ENCODE data around the gene IL3. TPM values are rescaled to one million over a fixed set of nuclear protein-coding genes. Genes with fewer than 3 reads are reported as not detected.

The IL3 gene
- total RNA-seq, 1 experiment from 2014 or later: not detected

DNA sequence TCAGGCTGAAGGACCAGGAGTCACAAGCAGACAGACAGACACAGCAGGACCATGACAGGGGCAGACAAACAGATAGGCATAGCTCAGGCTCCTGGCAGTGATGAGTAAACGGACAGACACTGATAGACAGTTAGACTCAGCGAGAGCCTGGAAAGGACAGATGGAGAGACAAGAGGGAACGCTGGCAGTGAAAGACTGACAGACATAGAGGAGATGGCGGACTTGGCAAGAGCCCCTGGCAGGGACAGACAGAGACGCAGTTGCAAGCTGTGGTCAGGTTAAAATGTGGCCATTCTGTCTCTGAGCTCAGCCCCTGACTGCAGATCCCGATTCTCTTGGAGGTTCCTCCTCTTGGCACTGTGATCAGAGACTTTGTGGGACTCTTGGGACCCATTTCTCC, 26.7 kb downstream of the IL3 start:
- POLR2A ChIA-PET: no interaction called here
- DNase-seq (ENCODE audit: low read depth, low spot score) (no peak), ATAC-seq (no peak; the same call in 1 of the 2 replicates)
- intact Hi-C loops (cut with micrococcal nuclease; ENCODE audit: unreplicated experiment): no loop called here
- no peak overlapping the region for H3K27ac ChIP-seq (ENCODE audit: low read length)
- CTCF ChIA-PET: interaction anchor here (0.5 kb wide), 1 partner anchor 194 kb away, joined by 8 read pairs; no protein-coding TSS in a partner anchor
- no peaks in the 10 kb centered on the region for H3K27me3 ChIP-seq (ENCODE audit: control insufficient read depth, insufficient read depth, low read length)
- no peak overlapping the region for H3K4me3 ChIP-seq (ENCODE audit: low read depth in 2 of 2, low read length in 2 of 2)
- in situ Hi-C loops (cut with HindIII; ENCODE audit: low pct_unique_long_range_greater_than_20kb, low sequenced_read_pairs): no loop called here
- no TSS peak for BruUV-seq (replicated peaks)
- H3K9me3 ChIP-seq (ENCODE audit: control insufficient read depth, insufficient read depth, low read depth, low read length): no peaks in the 10 kb centered on the region
- H3K4me1 ChIP-seq (ENCODE audit: control insufficient read depth, insufficient read depth, low read length): no peaks in the 10 kb centered on the region
- no peaks in the 10 kb centered on the region for H3K36me3 ChIP-seq (ENCODE audit: control insufficient read depth, insufficient read depth, low read length)
- TF ChIP-seq, protein P1, sequence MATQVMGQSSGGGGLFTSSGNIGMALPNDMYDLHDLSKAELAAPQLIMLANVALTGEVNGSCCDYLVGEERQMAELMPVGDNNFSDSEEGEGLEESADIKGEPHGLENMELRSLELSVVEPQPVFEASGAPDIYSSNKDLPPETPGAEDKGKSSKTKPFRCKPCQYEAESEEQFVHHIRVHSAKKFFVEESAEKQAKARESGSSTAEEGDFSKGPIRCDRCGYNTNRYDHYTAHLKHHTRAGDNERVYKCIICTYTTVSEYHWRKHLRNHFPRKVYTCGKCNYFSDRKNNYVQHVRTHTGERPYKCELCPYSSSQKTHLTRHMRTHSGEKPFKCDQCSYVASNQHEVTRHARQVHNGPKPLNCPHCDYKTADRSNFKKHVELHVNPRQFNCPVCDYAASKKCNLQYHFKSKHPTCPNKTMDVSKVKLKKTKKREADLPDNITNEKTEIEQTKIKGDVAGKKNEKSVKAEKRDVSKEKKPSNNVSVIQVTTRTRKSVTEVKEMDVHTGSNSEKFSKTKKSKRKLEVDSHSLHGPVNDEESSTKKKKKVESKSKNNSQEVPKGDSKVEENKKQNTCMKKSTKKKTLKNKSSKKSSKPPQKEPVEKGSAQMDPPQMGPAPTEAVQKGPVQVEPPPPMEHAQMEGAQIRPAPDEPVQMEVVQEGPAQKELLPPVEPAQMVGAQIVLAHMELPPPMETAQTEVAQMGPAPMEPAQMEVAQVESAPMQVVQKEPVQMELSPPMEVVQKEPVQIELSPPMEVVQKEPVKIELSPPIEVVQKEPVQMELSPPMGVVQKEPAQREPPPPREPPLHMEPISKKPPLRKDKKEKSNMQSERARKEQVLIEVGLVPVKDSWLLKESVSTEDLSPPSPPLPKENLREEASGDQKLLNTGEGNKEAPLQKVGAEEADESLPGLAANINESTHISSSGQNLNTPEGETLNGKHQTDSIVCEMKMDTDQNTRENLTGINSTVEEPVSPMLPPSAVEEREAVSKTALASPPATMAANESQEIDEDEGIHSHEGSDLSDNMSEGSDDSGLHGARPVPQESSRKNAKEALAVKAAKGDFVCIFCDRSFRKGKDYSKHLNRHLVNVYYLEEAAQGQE (IDR thresholded peaks at IDR 0.05; ENCODE audit: insufficient read depth in 1 of 2, low read depth in 2 of 2, low read length in 1 of 2): no peak
- TF ChIP-seq TCF7L2 (IDR thresholded peaks at IDR 0.05; ENCODE audit: low read depth, low read length): no peak
- no peak for TF ChIP-seq POLR2AphosphoS5 (IDR thresholded peaks at IDR 0.05; ENCODE audit: low read depth, low read length)
- TF ChIP-seq, protein P2, sequence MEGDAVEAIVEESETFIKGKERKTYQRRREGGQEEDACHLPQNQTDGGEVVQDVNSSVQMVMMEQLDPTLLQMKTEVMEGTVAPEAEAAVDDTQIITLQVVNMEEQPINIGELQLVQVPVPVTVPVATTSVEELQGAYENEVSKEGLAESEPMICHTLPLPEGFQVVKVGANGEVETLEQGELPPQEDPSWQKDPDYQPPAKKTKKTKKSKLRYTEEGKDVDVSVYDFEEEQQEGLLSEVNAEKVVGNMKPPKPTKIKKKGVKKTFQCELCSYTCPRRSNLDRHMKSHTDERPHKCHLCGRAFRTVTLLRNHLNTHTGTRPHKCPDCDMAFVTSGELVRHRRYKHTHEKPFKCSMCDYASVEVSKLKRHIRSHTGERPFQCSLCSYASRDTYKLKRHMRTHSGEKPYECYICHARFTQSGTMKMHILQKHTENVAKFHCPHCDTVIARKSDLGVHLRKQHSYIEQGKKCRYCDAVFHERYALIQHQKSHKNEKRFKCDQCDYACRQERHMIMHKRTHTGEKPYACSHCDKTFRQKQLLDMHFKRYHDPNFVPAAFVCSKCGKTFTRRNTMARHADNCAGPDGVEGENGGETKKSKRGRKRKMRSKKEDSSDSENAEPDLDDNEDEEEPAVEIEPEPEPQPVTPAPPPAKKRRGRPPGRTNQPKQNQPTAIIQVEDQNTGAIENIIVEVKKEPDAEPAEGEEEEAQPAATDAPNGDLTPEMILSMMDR (IDR thresholded peaks at IDR 0.05): no peak
- no peak for TF ChIP-seq SIN3A (IDR thresholded peaks at IDR 0.05; ENCODE audit: borderline replicate concordance, insufficient read depth, low read depth, low read length)

DNA sequence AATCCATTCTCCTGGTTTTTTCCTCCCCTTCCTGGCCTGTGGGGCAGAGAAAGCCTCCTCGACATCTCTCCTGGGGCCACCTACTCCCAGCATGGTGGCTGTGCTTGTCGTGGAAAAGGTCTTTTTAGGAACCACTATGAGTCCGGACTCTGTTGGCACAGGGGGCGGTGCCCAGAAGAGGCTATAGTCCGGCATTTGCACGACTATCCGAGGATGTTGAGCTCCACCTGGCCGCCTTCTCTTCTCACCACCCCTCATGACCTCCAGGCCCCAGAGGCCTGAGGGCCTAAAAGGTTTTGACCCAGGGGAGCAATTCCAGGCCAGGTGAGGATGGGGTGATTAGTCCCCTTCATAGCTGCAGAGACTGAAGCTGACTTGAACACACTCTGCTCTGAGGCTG, 27.2 kb downstream of the IL3 start:
- H3K36me3 ChIP-seq (ENCODE audit: control insufficient read depth, insufficient read depth, low read length): no peaks in the 10 kb centered on the region
- H3K27me3 ChIP-seq (ENCODE audit: control insufficient read depth, insufficient read depth, low read length): no peaks in the 10 kb centered on the region
- TF ChIP-seq, protein P1 (IDR thresholded peaks at IDR 0.05; ENCODE audit: insufficient read depth in 1 of 2, low read depth in 2 of 2, low read length in 1 of 2): no peak
- TF ChIP-seq, protein P2 (IDR thresholded peaks at IDR 0.05): no peak
- TF ChIP-seq POLR2AphosphoS5 (IDR thresholded peaks at IDR 0.05; ENCODE audit: low read depth, low read length) (no peak), SIN3A (IDR thresholded peaks at IDR 0.05; ENCODE audit: borderline replicate concordance, insufficient read depth, low read depth, low read length) (no peak), TCF7L2 (IDR thresholded peaks at IDR 0.05; ENCODE audit: low read depth, low read length) (no peak)
- ATAC-seq (no peak), DNase-seq (ENCODE audit: low read depth, low spot score) (no peak)
- H3K4me1 ChIP-seq (ENCODE audit: control insufficient read depth, insufficient read depth, low read length): no peaks in the 10 kb centered on the region
- no TSS peak for BruUV-seq (replicated peaks)
- POLR2A ChIA-PET: no interaction called here
- in situ Hi-C loops (cut with HindIII; ENCODE audit: low pct_unique_long_range_greater_than_20kb, low sequenced_read_pairs) (no loop called here), intact Hi-C loops (cut with micrococcal nuclease; ENCODE audit: unreplicated experiment) (no loop called here)
- no peak overlapping the region for H3K27ac ChIP-seq (ENCODE audit: low read length)
- H3K4me3 ChIP-seq (ENCODE audit: low read depth in 2 of 2, low read length in 2 of 2): no peak overlapping the region
- CTCF ChIA-PET: interaction anchor here (0.5 kb wide), 1 partner anchor 193 kb away, joined by 8 read pairs; no protein-coding TSS in a partner anchor
- no peaks in the 10 kb centered on the region for H3K9me3 ChIP-seq (ENCODE audit: control insufficient read depth, insufficient read depth, low read depth, low read length)

Data from Panc1 (cell line).